ENCODE results near the gene ARHGAP26.
"Not testable (repeated sequence)": the region's sequence is repeated elsewhere in the genome, so short reads cannot be mapped to it uniquely, and the experiment has no call there.

Gene ARHGAP26

DNA sequence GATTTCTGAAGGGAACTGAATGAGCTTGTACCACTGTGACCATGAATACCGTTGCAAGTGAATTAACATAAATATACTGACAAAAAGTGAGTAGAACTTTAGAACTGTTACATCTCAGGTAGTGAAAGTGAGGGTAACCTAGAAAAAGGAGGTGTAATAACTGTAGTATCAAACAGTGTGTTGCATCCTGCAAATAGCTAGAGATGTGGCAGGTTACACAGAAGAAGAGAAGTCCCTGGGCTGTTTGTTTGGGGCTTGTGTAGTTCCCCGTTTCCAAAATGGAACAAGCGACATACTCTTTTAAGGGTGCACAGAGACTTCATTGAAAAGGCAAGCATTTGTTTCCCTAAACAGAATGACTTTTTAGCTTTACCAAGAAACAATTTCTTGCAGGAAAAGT is 418.5 kb downstream of the ARHGAP26 start:
- DNase-seq (ENCODE audit: low spot score), result no peak

DNA sequence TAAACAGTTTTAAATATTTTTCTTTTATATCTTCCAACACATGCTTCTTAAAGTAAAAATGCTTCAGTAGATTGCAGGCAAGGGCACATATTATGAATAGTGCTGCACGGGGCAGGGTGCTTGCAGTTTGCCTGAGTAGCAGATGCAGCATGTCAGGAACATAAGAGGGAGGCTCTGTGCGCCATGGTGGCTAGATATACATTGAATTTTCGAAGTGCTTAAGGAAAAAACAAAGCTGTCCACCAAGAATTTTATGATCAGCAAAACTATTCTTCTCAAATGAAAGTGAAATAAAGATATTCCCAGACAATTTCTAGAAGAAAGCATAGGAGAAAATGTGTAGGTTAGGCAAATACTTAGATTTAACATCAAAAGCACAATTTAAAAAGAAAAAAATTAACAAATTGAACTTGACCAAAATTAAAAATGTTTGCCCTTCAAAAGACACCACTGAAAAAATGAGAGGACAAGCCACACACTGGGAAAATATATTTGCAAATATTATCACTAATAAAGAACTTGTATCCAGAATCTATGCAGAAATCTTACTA is 420.2 kb downstream of the ARHGAP26 start:
- DNase-seq (ENCODE audit: low spot score), result no peak

DNA sequence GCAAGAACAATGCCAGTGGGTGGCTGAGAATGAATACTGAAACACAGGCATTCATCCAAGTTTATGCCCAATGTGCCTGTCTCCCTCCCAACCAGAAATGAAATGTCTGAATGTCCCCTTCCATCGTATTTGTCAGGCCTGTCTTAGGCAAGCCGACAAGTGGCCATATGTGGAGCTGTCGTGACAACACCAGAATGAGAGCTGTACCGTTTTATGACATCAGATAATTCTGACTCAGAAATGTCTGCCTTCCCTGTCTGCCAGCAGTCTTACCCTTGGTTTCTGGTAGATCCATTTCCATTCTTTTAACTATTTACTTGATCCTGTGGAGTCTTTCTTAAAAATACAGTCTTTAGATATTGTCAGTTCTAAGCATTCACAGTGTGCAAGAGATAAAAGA is 421.5 kb downstream of the ARHGAP26 start:
- no peak for DNase-seq (ENCODE audit: low spot score)

DNA sequence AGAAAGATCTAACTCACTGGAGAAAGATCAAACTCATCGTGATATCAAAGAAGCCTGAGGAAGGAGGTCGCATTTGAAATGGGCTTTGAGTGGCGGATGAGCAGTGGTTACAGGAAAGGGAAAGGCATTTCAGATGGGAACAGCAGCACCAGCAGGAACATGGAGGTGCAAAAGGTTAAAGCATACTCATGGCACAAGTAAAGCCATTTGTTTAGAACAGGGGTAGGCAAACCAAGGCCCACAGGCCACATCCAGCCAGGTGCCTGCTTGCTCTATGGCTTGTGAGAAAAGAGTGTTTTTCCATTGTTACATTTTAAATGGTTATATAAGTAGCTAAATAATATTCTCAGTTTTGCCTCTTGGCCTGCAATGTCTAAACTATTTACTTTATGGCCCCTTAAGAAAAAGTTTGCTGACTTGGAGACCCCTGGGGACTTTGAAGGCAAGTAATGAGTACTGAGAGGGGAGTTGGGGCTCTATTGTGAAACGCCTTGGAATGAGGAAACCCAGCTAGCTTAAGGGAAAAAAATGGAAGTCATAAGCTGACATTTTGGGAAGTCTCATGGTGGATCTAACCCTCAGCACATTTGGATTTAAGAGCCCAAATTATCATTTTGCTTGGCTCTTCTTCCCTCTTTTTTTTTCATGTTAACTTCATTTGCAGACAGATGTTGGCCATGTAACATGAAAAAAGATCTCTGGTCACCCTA is 422.2 kb downstream of the ARHGAP26 start:
- no peak for DNase-seq (ENCODE audit: low spot score)

DNA sequence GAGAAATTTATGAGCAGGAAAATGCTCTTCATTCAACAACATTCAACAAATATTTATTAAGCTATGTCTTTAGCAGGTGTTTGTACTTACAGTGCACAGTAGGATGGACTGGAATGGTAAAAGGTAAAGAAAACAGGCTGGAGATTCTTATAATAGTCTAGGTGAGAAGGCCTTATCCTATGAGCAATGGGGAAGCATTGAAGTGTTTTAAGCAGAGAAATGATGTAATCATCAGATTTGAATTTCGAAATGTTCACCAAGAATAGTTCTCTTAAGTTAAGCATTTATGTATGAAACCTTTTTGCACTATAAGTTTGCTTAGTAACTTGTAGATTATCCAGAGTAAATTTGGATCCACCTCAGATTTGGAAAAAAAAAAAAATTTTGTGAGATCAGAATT is 424.0 kb downstream of the ARHGAP26 start:
- no peak for DNase-seq (ENCODE audit: low spot score)

DNA sequence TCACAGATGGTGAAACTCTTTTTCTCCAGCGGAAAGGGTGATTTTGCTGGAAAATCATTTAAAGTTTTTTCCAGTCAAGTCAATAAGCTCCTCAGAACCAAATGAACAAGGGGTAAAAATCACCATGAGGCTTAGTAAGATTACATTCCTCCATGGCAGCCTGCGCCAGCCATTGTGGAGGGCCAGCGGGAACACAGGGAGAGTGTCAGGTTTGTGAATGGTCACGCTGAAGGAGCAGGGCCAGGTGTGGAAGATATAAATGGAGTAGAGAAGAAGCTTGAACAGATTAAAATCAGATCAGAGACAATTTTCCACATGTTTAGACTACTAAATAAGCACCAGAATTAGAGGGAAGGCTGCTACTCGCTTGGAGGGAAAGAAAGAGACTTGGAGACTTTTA is 424.5 kb downstream of the ARHGAP26 start:
- no peak for DNase-seq (ENCODE audit: low spot score)

DNA sequence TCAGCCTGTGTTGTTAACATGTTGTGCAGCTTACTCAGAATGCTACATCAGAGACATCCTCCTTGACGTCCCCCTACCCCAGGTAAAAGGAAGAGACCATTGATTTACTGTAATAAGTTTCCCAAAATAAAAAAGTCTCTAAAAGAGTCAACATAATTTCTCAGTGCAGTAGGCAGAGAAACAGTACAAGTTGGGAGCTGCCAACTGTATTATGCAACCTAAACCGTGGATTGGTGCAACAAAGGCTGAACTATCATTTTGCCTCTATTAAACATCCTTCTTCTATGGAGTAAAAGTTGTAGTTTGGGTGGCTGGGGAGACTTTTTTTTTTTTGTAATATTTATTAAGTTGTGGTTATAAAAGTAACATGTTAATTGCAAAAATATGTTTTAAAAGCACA is 425.3 kb downstream of the ARHGAP26 start:
- no peak for DNase-seq (ENCODE audit: low spot score)

DNA sequence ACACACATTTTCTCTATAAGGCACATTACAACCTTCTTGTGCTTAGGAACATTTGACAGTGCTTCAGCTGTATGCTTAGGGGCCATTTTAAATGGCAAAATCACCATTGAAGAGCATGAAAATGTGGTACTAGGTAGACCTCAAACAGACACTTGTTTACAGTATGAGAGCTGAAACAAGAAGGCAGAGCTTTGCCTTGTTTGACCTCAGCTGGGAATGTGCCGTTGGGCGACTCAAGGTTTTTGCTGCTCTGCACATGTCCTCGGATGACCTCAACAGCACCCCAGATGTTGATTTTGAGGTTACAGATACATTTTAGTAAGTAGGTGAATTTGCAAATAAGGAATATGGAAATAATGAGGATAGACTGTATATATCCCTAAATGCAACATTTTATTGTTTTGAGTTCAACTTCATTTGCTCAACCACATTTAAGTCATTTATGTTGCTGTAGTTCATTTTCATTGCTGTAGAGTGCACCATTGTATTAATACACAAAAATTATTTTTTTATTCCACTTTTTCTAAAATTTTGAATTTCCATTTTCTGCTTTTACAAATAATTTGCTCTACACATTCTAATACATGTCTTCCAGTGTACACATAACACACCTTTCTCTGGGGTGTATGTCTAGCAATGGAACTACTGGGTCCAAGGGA is 426.6 kb downstream of the ARHGAP26 start:
- no peak for DNase-seq (ENCODE audit: low spot score)

DNA sequence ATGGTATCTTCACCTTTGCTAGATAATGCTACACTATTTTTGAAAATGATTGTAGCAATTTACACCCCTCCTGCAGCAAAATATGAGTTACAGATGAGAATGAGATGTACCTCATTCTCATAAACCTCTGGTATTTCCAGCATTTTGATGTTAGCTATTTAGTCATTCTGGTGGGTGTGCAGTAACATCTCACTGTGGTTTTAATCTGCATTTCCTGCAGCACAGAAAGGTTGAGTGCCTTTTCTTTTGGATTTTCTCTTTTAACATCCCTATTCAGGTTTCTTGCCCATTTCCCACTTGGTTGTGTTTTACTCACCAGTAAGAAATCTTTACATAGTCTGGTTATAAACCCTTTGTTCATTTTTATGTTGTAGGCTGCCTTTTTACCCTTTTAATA is 427.1 kb downstream of the ARHGAP26 start:
- DNase-seq (ENCODE audit: low spot score), result no peak

DNA sequence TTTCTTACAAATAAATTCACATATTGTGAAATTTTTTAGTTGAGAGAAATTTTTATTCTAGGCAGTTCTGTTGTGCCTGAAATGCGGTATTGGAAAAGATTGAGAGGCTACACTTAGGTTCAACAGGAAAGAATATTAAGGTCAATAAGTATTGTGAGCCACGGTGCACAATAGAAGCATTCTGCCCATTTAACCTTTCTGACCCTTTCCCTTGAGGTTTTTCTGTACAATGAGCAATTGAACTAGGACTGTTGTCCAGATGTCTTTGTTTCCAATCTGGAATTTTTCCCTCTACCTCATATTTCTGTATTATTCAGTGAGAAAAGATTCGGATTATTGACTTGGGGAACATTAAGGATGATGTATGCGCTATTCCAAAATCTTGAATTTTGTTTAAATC is 428.2 kb downstream of the ARHGAP26 start:
- no peak for DNase-seq (ENCODE audit: low spot score)

DNA sequence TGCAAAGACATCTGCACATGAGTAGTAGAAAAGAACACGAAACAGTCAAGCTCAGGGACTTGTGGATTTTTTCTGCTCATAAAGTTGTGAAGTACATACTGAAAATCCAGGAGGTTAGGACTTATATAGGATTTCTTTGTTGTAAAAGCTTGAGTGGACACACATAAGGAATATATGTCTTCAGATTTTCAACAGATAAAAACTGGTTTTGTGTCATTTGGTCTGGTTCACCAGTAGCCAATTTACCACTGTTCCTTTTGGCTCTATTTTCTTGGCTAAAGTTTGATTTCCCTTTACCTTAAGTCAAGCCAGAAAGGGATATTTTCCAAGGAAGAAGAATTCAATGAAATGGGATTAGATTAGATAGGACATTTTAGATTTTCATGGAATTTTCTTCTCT is 429.0 kb downstream of the ARHGAP26 start:
- DNase-seq (ENCODE audit: low spot score), result no peak

DNA sequence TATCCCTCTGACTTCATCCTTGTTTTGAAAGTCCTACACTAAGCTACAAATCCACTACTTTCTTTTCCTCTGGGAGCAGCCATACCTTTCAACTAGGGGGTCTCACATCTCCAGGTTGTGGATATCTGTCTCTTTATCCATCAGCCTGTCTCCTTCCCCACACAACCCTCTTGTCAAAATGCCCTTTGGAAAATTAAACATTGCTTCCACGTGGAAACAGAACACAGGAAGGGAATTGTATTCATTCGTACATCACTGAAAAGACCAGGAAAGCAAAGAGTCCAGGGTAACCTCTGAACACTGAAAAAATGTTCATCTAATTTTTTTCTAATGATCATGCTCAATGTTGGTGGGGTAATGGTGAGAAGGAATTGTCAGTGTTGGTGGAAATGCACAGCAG is 429.7 kb downstream of the ARHGAP26 start:
- DNase-seq (ENCODE audit: low spot score), result no peak

DNA sequence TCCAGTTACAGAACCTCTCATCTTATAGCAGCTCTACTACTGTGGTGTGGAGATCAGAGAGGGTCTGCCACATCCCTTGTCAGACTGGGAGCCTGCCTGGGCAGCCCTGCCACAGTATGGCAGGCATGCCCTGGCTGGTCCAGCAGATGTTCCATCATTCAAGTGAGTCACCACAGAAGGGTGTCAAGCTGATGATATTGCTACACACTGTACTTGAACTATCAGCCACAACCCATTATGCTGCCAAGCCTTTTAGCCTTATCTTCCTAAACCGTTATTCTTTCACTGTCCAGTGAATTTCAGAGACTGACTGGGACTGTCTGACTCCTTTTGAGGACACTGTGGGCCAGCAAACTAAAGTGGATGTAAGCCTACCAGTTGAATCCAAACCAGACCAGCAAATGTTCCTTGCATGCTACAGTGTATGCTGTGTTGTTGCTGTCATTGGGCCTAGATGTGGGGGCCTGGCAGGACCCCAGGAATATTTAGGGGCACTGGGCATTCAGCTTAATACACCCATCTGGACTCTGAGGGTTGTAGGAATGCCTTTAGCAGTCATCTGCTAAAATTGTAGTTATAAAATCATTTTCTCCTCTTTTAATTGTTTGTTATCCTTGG is 430.7 kb downstream of the ARHGAP26 start:
- DNase-seq (ENCODE audit: low spot score), result no peak

DNA sequence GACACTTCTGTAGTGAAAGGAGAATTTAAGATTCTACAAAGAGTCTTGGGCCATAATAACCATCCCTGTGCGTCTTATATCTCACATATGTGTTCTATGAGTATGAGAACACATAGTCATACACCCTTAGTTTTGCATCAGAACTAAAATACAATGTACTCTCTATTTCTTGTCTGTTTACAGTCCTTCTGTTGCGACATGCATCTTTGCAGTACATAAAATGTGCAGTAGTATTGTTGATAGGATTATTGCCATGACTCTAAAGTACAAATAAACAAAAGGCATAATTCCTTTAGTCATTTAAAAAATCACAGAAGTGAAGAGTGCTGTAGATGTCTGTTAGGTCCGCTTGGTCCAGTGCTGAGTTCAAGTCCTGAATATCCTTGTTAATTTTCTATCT is 431.4 kb downstream of the ARHGAP26 start:
- DNase-seq (ENCODE audit: low spot score), result no peak

DNA sequence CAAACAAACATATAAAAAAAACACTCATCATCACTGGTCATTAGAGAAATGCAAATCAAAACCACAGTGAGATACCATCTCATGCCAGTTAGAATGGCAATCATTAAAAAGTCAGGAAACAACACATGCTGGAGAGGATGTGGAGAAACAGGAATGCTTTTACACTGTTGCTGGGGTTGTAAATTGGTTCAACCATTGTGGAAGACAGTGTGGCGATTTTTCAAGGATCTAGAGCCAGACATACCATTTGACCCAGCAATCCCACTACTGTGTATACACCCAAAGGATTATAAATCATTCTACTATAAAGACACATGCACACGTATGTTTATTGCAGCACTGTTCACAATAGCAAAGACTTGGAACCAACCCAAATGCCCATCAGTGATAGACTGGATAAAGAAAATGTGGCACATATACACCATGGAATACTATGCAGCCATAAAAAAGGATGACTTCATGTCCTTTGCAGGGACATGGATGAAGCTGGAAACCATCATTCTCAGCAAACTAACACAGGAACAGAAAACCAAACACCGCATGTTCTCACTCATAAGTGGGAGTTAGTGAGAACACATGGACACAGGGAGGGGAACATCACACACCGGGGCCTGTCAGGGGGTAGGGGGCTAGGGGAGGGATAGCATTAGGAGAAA is 433.3 kb downstream of the ARHGAP26 start:
- DNase-seq (ENCODE audit: low spot score), result not testable (repeated sequence)

DNA sequence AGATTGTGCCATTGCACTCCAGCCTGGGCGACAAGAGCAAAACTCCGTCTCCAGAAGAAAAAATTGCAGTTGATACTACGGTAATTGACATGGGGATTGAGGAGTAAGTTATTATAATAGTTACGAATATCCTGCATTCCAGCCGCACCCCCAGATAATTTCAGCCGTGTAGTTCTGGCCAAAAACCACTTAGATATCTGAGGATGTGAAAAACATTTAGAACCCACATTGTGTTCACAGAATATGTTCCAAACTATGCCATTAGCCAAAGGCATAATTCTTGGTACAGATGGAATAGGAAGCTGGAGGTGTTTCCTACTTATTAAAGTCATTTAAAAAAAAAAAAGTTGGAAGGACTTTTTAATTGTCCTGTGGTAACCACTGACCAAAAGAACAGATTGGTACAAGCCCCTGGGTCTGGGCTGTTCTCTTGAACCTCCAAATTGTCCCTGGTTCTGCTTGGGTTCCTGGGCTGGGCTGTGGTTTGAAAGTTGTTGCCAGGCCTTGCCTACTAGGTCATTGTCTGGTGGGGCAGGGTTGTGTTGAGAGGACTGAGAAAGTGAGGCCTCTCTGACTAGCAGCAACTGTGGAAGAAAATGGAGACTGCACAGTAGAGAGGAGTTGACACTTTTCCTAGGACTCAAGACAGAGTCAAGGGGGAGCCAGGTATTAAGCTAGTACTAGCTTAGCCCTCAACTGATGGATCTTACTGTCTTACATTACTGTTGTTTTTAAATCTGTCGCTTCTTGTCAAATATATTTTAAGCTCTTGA is 434.5 kb downstream of the ARHGAP26 start:
- DNase-seq (ENCODE audit: low spot score), result no peak

DNA sequence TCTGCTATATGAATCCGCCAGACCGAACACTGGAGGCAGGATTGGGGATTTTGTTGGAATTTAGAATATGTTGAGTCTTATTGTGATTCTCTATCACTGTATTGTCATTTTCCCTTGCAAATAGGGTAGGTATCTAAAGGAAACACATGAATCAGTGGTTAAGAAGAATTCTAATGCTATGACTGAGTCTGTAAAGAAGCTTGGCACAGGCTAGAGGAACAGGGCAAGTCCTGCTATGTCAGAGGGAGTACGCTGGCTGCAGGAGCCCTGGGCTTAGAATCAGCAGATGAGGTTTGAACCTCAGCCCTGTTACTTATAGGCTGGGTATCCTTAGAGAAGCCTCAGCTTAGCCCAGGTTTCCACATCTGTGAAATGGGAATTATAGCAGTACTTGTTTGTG is 435.2 kb downstream of the ARHGAP26 start:
- DNase-seq (ENCODE audit: low spot score), result no peak

DNA sequence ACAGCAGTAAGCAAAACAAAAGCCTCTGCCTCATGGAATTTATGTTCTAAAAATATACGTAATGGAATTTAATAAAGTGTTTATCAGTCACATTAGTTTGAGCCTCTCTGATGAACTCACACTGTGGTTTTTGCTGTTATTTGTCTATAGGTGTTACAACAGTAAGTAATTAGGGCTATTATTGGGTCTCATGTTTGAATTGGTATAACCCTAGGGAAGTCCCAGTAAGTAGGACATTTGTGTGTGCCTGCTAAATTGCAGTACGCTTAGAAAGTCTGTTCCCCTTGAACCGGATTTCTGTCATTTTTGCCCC is 435.7 kb downstream of the ARHGAP26 start:
- DNase-seq (ENCODE audit: low spot score), result no peak

DNA sequence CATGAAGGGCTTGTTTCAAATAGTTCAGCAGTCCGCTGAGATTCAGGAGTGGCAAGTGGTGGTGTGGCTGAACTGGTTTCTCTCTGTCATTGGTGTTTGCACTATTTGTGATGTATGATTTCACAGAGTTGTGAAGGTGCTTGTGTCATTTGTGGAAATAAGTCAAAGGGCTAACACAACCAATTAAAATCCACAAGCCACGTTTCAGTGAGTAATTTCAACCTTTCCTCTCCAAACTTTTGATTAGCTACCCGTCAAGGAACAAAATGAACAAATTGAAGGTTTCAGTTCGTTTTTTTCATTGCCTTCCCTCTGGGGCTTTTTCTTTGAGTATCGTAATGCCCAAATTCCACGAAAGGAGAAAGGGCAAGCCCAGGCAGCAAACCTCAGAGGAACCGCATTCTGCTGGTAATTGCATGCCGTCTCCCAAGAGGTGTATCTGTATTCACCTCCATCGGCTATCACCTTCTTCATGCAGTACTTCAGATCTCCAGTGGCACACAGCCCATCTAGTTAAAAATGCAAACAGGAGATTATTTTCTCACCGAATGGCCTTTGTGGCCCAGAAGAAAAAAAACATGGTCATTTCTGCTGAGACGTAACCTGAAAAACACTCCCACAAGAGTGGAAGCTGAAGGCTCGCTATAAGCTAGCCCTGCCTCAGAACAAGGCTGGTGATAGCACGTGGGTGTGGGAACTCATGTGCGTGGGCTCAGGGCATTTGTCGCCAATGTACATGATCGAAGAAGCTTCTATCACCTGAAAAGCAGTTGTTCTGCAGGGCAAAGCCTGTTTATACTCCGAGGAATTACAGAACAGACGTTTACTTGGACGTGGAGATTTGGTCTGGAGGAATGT is 436.2 kb downstream of the ARHGAP26 start:
- DNase-seq (ENCODE audit: low spot score), result no peak

DNA sequence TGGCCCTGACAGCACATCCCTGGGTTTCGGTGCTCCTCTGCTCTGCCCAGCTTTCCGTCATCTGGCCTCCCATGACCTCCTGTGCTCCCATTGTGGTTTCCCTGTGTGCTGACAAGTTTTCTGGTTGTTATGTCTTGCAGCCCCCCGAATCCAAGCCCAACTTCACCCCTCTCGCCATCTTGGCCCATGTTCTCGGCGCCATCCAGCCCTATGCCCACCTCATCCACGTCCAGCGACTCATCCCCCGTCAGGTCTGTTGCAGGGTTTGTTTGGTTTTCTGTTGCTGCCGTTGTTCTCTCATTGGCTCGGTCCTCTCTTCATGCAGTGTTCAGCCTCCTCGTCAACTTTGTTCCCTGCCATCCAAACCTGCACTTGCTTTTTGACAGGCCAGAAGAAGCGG is 436.9 kb downstream of the ARHGAP26 start:
- DNase-seq (ENCODE audit: low spot score), result no peak
